IMR-90 (cell line): ENCODE measurements around the gene RETN.

ENCODE experiments used
- BHLHE40 ChIP-seq: fragments of 150-350 bp; IDR thresholded peaks from 2 replicates; pipeline ENCODE4 v1.6.1; 2016; ENCODE audit warnings: mild to moderate bottlenecking, low read depth, low read length
- CTCF ChIP-seq: conservative IDR thresholded peaks from 2 replicates; pipeline ENCODE4 v1.5.1; 2012; ENCODE audit warnings: mild to moderate bottlenecking, low read depth, low read length, improper control_type of control experiment
- FOS ChIP-seq: fragments of 150-350 bp; IDR thresholded peaks from 2 replicates; pipeline ENCODE4 v1.6.1; 2016; ENCODE audit warnings: low read depth, low read length
- MAZ ChIP-seq: IDR thresholded peaks from 2 replicates; pipeline ENCODE4 v1.6.1; 2012; ENCODE audit warnings: low read depth, mild to moderate bottlenecking, low read length, improper control_type of control experiment, moderate library complexity, borderline replicate concordance
- POLR2A ChIP-seq: IDR thresholded peaks from 2 replicates; pipeline ENCODE4 v1.6.1; 2012; ENCODE audit warnings: mild to moderate bottlenecking, low read depth, low read length
- RAD21 ChIP-seq: IDR thresholded peaks from 2 replicates; pipeline ENCODE4 v1.6.1; 2012; ENCODE audit warnings: low read length, improper control_type of control experiment
- RCOR1 ChIP-seq: IDR thresholded peaks from 2 replicates; pipeline ENCODE4 v1.6.1; 2012; ENCODE audit warnings: mild to moderate bottlenecking, low read length, improper control_type of control experiment; ENCODE audit not compliant: insufficient replicate concordance
- USF2 ChIP-seq: fragments of 150-350 bp; IDR thresholded peaks from 2 replicates; pipeline ENCODE4 v1.6.1; 2017; ENCODE audit warnings: mild to moderate bottlenecking, antibody characterized with exemption, low read length, low read depth

GRCh38 chr19:7635670-7636069 lies 33.2 kb upstream of the RETN start:
- TF ChIP-seq RAD21 (no peak), CTCF (no peak), POLR2A (no peak), BHLHE40 (no peak), USF2 (no peak), FOS (no peak), RCOR1 (no peak), MAZ (no peak)
